ENCODE data around the gene EPHA3.
"Not testable (repeated sequence)": the region's sequence is repeated elsewhere in the genome, so short reads cannot be mapped to it uniquely, and the experiment has no call there.

The EPHA3 gene

DNA sequence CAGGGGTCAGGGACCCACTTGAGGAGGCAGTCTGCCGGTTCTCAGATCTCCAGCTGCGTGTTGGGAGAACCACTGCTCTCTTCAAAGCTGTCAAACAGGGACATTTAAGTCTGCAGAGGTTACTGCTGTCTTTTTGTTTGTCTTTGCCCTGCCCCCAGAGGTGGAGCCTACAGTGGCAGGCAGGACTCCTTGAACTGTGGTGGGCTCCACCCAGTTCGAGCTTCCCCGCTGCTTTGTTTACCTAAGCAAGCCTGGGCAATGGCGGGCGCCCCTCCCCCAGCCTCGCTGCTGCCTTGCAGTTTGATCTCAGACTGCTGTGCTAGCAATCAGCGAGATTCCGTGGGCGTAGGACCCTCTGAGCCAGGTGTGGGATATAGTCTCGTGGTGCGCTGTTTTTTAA lies 243.5 kb downstream of the EPHA3 start:
- in situ Hi-C loops (cut with HindIII; ENCODE audit: low sequenced_read_pairs), result not testable (repeated sequence)

DNA sequence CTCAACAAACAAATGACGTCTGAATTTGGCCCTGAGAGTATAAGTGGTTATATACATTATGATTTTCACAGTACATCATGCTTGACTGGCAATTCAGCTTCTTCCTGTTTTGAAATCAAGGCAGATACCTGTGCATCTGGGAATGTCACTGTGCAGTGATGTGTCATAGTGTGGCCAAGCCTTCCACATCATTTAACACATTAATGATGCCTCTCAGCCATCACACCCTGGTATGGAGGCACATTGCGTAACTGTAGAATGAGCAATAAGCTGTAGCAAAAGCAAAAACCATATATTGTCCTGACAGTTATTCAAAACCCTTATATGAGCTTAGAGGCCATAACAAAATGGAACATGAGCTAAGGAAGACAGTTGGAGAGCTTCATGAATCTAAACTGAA lies 246.0 kb downstream of the EPHA3 start:
- in situ Hi-C loops (cut with HindIII; ENCODE audit: low sequenced_read_pairs), result no loop called here

DNA sequence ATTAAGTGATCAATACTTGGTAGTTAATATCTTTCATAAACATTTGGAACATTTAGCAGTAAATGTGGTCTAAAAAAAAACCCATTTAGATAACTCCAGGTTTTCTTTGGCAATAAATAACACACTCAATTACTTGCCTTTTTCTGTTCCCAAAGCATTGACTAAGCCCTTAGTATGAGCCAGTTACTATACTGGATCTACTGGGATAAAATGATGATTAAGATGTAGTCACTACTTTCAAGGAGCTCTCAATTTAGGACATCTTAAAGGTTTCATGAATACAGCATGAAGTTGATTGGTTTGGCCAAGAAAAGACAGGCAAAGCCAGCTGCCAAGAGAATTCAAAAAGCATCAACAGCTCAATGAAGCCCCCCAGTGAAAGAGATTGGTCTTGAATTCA lies 250.9 kb downstream of the EPHA3 start:
- in situ Hi-C loops (cut with HindIII; ENCODE audit: low sequenced_read_pairs), result no loop called here

DNA sequence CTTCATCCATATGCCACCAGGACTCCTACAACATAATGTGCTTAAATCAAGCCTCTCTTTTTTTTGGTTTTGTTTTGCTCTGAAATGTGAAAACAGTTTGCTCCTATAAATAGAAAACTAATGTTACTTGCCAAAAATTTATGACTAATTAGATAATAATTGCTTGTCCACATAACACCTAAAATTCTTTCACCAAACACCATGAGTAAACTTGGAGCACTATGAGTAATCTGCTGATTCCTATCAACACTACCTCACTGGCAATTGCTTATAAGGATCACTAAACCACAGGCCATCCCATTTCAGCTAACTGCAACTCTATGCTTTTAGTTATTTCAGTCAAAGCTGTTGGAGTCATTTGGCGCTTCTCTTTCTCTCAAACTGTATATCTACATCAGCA lies 252.7 kb downstream of the EPHA3 start:
- in situ Hi-C loops (cut with HindIII; ENCODE audit: low sequenced_read_pairs), result no loop called here

DNA sequence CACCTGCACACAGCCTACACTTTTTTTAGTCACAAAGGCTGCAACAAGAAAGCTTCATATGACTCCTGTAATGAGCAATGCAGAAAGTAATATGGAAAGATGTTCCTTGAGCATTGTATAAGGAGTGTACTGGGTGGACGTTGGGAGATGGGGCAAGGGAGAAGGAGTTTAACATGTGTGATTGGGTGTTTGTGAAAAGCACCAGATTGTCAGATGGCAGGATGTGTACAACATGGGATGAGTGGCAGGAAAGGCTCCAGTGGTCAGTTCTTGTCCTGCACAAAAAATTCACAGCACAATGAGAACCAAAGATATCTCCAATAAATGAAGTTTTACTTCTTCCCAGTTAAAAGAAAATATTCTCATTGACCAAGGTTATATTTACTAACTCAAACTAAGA lies 255.1 kb downstream of the EPHA3 start:
- in situ Hi-C loops (cut with HindIII; ENCODE audit: low sequenced_read_pairs), result no loop called here

DNA sequence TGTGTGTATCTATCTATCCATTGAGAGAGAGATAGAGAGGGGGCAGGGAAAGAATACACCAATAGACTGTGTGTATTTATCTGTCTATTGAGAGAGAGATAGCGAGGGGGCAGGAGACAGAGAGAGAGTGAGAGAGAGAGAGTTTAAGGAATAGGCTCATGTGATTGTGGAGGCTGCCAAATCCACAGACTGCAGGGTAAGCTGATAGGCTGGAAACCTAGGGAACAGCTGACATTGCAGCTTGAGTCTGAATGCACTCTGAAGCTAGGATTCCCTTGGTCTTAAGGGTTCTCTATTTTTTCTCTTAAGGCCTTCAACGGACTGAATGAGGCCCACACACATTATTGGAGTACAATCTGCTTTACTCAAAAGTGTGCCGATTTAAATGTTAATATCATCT lies 255.8 kb downstream of the EPHA3 start:
- in situ Hi-C loops (cut with HindIII; ENCODE audit: low sequenced_read_pairs), result no loop called here

DNA sequence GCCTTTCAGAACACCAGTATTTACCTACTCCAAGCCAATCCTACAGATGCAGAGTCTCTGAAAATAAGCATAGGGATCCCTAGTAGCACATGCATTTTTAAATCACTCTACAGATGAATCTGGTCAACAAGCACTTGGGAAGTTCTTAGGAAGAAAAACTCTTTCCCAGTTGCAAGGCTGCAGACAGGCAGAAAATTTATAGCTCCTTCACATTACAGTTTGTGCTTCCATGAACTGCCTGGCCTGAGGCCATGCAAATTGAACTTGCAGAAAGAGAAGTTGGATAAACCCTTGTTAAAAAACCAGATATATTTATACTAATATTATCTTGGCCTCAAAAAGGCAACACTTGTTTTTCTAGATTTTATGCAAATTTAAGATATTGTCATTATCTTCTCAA lies 256.9 kb downstream of the EPHA3 start:
- in situ Hi-C loops (cut with HindIII; ENCODE audit: low sequenced_read_pairs), result no loop called here

DNA sequence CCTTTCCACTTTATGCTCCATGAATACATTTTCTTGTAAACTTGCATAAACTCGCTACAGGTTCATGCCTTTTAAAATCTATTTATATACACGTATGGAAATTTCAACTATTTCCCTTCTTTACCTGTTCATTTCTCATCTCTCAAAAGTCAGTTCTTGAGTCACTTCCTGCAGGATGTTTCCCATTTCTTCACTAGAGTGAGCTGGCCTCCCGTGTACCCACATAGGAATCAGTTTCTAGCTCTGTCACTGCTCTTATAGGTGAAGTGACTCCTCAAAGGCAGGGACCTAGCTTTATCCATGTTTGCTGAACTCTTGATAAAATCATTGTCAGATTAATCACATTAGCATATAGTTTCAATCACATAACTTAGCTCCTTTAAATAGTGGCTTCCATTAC lies 259.7 kb downstream of the EPHA3 start:
- in situ Hi-C loops (cut with HindIII; ENCODE audit: low sequenced_read_pairs), result no loop called here

DNA sequence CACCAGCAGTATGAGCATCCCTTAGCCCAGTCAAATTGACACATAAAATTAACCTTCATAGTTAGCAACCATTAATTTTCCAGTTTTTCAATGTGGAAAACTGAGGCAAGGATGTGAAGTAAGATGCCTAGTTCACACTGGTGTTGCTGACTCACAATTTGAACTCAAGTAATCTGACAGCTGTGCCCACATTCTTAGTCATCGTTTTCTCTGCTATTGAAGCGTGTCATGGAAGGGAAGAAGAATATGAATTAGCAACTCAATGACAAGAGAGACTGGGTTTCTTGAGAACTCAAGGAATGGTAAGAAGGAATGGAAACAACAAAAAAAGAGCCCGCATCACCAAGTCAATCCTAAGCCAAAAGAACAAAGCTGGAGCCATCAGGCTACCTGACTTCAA lies 261.4 kb downstream of the EPHA3 start:
- in situ Hi-C loops (cut with HindIII; ENCODE audit: low sequenced_read_pairs), result no loop called here

DNA sequence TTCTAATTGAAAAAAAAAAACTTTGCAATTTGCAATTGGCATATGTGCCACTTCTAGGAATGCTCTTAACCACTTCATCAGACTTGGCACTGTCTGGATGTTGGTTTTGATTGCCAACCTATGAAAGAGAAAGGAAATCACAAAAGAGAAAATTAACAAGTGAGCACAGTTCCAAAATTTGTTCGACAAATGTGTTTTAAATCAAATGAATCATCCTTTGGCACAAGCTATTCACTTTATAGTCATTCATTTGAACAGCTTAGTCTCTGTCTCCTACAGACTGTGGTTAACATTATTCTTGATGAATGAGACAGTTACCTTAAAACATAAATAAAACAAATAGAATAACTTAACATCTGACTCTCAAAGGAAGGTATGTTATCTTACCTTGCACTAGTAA lies 265.0 kb downstream of the EPHA3 start:
- in situ Hi-C loops (cut with HindIII; ENCODE audit: low sequenced_read_pairs), result no loop called here

DNA sequence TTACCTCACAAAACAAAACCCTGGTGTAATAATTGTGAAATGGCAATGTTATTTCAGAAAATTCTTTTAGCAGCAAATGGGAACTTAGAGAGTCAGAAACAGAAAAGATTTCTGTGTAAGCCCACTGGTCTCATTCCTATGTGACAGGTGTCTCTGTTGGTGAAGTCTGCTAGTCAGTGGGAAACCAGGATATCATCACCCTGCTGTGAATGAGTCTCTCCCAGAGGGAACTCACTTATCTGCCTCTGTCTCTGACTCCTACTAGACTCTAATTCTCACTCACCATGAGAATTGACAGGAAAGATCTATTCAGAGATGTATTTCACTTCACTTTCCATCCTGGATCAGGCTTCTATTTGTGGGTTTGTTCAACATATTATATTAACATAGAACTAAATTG lies 266.0 kb downstream of the EPHA3 start:
- in situ Hi-C loops (cut with HindIII; ENCODE audit: low sequenced_read_pairs), result no loop called here

DNA sequence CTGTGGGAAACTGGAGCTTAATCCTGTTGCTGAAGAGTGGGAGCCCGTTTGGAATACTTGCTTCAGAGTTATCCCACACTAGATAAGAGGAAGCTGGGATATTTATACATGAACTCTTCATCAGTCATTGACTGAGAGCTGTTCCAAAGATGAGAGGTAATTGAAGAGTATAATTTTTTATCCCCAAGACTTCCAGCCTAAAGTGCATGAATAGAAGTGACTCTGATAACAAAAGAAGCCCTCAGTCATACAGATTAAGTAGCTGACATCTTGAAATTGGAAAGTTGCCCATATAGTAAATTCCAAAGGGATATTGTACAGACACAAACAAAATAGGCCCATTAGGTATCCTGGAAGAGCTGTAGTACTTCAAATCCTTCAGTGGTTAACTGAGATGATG lies 268.0 kb downstream of the EPHA3 start:
- in situ Hi-C loops (cut with HindIII; ENCODE audit: low sequenced_read_pairs), result no loop called here

DNA sequence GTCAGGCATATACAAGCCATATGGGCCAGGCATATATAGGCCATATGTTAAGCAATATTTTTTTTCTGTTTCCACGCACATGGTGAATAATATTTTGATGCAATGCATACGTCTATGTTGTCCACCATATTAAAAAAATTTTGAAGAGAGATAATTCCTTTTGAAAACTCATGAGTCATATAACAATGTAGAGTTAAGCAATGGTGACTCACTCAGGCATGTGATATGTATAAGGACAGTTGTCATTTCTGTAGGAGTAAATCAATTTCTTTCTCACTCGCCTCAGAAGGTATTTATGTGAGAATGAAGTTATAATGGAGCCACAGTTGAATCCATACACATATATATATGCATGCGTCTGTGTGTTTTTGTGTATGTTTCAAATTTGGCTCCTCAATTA lies 272.6 kb downstream of the EPHA3 start:
- in situ Hi-C loops (cut with HindIII; ENCODE audit: low sequenced_read_pairs), result no loop called here

DNA sequence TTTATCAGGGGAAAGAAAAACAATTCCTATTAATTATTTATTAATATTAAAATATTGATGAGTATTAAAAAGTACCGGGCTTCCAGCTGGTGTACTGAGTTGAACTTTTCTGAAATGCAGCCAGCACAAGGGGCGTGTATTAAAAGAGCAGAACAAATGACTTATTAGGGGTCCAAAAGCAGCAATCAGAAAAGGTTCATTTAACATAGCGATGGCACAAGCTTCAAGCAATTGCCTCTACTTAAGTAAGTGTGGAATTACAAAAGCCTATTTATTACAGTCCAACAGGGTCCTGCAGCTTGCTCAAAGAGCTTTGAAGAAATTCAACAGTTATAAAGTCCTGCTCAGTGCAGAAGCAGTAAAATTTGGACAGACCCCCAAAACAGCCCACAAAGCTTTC lies 285.6 kb downstream of the EPHA3 start:
- in situ Hi-C loops (cut with HindIII; ENCODE audit: low sequenced_read_pairs), result no loop called here

DNA sequence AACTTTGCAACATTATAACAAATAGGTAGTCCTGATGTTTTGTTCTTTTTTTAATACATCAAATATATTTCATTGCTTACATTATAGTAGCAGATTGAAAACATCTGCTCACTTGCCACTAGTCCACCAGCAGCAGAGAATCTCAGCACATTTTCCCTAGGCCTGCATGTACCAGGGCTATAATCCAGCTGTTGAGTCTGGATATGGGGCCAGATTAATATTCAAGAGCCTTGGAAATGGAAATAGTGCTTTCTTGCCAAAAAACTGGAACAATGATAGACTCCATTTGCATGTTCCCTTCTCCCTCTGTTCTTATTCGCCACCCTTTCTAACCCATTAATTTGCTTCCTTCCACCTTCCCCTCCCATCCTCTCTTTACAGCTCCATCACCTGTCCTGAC lies 288.0 kb downstream of the EPHA3 start:
- in situ Hi-C loops (cut with HindIII; ENCODE audit: low sequenced_read_pairs), result no loop called here

DNA sequence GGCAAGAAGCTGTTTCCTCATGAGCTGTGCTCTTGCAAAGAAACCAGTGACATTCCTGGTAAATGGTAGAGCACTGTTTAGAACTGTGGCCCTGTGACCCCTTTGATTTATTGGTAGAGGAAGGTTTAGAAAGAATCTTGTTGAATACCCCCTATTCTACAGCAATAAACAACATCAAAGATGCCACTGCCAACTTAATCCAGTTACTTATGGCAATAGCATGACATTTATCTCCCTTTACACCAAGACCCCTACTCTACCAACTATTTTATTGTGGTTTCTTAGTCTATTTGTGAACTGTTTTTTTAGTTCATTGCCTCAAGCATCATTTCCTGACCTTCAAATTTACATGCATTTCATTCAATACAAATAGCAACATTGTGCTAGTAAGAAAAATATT lies 288.6 kb downstream of the EPHA3 start:
- in situ Hi-C loops (cut with HindIII; ENCODE audit: low sequenced_read_pairs), result no loop called here

DNA sequence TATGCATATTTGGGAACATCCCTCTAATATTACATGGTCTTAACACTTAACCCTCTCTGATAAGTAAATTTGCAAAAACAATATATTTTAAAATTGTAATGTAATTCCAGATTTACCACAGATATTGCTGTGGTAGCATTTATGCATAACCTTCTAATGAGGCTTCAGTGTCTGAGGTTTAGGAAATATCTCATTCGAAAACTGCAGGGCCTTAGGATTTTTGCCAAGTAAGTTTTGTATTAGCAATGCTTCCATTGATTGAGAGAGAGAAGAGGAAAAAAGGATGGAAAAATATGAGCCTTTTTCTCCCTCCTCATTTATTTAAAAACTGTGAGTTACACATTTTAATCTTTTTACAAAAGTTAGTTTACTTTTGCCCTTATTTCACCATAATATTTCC lies 294.6 kb downstream of the EPHA3 start:
- in situ Hi-C loops (cut with HindIII; ENCODE audit: low sequenced_read_pairs), result no loop called here

DNA sequence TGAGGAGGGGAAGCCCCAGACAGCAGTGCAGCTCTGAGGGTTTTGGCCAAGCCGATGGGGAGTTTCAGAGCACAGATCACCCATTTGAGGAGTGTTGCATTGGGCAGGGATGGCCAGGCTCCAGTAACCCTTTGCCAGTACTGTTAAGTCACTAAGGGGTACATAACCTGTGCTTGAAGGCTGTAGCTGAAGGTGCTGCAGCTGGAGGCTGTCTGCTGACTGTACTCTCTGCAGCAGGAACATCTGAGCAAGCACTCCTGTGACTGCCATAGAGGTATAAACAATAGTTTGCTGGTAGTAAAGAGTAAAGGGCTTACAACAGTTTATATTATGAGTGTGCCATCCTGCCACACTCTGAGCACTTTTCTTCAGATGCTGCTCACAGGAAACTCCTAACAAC lies 297.8 kb downstream of the EPHA3 start:
- in situ Hi-C loops (cut with HindIII; ENCODE audit: low sequenced_read_pairs), result no loop called here

DNA sequence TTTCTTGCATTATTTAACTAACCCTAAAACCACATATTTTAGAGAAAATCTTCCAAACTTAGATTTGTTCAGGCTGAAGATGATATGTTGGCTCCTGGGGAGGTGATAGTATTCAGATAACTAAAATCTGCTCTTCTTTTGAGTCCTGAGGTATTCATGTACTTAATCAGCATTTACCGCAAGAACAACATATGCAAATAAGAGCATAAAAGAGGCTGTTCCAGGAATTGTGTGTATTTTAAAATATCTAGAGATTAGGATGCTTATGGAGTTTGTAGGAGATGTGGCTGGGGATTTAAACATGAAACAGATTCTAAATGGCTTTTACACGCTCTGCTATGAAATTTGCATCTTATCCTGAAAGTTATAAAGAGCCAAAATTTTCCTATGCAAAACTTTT lies 298.2 kb downstream of the EPHA3 start:
- in situ Hi-C loops (cut with HindIII; ENCODE audit: low sequenced_read_pairs), result no loop called here

DNA sequence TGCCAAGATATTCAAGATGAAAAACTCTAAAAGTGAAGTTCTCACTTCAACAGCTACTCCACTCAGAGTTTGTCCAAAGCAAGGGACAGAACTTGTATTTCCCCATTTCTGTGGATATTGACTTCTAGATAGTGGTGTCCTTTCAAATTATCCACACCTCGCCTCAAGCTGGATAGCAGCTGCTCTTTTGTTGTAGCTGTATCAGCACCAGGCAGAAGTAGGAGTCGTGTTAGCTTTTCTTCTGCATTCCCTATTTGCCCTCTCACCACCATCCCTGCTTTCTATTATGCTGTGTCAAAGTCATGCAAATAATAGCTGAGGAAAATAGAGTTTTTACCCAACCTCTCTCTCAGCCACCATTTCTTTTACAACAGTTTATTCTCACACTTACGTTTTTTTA lies 303.8 kb downstream of the EPHA3 start:
- in situ Hi-C loops (cut with HindIII; ENCODE audit: low sequenced_read_pairs), result no loop called here

DNA sequence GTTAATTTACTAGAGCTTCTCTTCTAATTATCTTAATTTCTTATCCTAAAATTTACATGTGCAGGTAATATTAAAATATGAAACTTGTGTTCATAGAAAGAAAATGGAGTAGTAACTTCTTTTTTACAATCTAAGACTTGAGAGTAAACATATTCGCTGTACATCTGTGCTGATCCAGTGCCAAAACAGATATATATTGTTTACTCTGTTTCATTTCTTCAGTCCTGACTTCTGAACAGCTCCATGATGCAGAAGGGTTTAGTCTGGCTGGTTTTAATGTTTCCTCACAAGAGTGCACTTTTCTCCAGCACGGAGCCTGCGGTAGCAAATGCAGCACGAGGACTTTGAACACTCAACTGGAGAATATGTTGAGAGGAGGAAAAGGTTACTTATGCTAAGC lies 306.8 kb downstream of the EPHA3 start:
- in situ Hi-C loops (cut with HindIII; ENCODE audit: low sequenced_read_pairs), result no loop called here

DNA sequence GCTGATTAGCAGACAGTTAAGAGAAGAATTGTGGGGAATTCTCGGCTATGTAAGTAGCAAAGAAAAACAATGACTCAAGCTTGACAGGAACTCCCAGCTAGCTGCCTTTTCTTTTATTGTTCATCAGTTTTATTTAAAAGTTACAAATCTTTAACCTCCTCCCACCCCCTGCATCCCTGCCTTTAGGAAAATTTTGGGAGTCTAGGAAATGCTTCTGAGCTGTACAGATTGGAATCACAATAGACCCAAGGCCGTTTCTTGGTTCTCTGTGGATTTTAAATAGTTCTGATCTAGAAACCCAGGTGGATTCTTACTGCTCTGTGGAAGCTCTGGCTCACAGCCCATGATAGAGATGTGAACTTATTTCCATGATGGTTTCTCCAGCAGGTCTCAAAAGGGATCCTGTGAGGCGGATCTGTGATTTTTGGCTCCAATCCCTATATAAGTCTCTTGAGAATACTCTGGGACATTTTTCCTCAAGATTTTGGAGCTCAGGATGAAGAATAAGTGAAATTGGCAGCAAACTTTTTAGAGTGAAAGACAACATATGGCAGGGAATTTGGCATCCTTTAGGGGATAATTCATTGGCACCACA lies 312.3 kb downstream of the EPHA3 start:
- in situ Hi-C loops (cut with HindIII; ENCODE audit: low sequenced_read_pairs), result no loop called here

DNA sequence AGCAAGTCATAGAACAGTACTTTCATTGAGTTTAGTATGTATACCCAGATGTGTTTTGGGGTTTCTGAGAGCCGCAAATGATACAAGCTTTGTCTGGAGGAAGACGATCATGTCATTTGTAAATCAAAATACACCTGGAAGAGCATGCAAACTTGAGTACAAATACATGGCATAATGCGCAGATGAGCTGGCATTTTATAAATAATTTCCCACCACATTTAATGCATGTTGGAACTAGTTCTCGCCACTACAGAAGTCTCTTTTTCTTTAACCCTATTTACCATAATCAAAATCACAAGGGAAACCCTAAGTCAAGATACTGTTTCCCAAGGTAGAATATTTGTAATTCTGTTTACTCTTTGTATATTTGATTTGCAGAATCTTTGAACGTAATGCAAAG lies 318.6 kb downstream of the EPHA3 start:
- in situ Hi-C loops (cut with HindIII; ENCODE audit: low sequenced_read_pairs), result no loop called here
